Measurements from ENCODE around the gene LMBRD1. TPM values are rescaled to one million over a fixed set of nuclear protein-coding genes. Genes with fewer than 3 reads are reported as not detected.

LMBRD1 gene
- total RNA-seq, 1 experiment from 2014 or later, result 17.0 TPM

DNA sequence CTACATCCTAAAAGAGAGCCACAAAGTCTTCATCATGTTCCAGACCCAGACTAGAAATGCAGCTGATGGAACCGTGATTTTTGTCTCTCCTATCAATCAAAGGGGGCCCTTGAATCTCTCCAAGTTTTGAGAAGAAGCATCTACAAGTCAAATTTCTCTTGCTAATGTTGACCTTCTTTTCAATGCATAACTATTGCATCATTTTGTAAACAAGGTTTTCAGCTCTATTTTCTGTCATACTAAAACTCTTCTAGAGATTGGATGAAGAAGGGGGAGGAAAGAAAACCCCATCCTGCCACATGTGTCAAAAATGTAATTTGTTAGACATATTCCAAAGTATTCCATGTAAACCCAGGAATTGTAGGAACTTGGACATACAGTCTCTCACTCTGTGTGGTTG, 169.2 kb downstream of the LMBRD1 start:
- no peak for DNase-seq

More for the DNA sequence above, 169.2 kb downstream of the LMBRD1 start:
- H4K91ac ChIP-seq (ENCODE audit: insufficient read length, low read depth, low read length), result no peak overlapping the region
- no peak overlapping the region for H3K27ac ChIP-seq (ENCODE audit: insufficient read length, low read depth, low read length)
- H4K5ac ChIP-seq (ENCODE audit: insufficient read length, low read depth, low read length), result no peak overlapping the region
- no peak overlapping the region for H3T11ph ChIP-seq (ENCODE audit: low read length)
- H2AFZ ChIP-seq (ENCODE audit: low read length), result no peak overlapping the region
- H3K14ac ChIP-seq (ENCODE audit: insufficient read depth, low read length), result no peak overlapping the region
- no peaks in the 10 kb centered on the region for H3K79me1 ChIP-seq (ENCODE audit: insufficient read depth, low read depth, low read length, poor library complexity, severe bottlenecking)
- Mint-ChIP-seq H3K9me3 (no peaks in the 10 kb centered on the region; a peak in 1 of 5 replicates), H3K27ac (no peak overlapping the region), H3K36me3 (ENCODE audit: insufficient read depth in 1 of 3, low read depth in 3 of 3) (peaks cover 0 to 4% (median 0%) of the 10 kb centered on the region in 3 experiments; a peak in 1 of 7 replicates), H3K27me3 (ENCODE audit: low read depth) (no peaks in the 10 kb centered on the region), H3K4me1 (peaks cover 17 to 21% of the 10 kb centered on the region in 2 experiments), H3K4me3 (no peak overlapping the region)
- H3K4ac ChIP-seq (ENCODE audit: low read depth, low read length), result no peak overlapping the region
- H3K56ac ChIP-seq (ENCODE audit: insufficient read length, low read depth, low read length), result no peak overlapping the region
- H2BK12ac ChIP-seq (ENCODE audit: insufficient read length, low read depth, low read length), result no peak overlapping the region
- H3K9me3 ChIP-seq (ENCODE audit: control insufficient read depth, low read depth, low read length), result no peaks in the 10 kb centered on the region
- no peak overlapping the region for H3K4me2 ChIP-seq (ENCODE audit: insufficient read depth, insufficient read length, low read length)
- TF ChIP-seq, protein P1, sequence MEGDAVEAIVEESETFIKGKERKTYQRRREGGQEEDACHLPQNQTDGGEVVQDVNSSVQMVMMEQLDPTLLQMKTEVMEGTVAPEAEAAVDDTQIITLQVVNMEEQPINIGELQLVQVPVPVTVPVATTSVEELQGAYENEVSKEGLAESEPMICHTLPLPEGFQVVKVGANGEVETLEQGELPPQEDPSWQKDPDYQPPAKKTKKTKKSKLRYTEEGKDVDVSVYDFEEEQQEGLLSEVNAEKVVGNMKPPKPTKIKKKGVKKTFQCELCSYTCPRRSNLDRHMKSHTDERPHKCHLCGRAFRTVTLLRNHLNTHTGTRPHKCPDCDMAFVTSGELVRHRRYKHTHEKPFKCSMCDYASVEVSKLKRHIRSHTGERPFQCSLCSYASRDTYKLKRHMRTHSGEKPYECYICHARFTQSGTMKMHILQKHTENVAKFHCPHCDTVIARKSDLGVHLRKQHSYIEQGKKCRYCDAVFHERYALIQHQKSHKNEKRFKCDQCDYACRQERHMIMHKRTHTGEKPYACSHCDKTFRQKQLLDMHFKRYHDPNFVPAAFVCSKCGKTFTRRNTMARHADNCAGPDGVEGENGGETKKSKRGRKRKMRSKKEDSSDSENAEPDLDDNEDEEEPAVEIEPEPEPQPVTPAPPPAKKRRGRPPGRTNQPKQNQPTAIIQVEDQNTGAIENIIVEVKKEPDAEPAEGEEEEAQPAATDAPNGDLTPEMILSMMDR (conservative IDR thresholded peaks at IDR 0.05), result no peak
- no peak overlapping the region for H3K9ac ChIP-seq (ENCODE audit: extremely low read depth, insufficient read length, low read length)
- H4K8ac ChIP-seq (replicated peaks; ENCODE audit: insufficient read length, low read depth, low read length), result no peak overlapping the region
- no peaks in the 10 kb centered on the region for H4K20me1 ChIP-seq (ENCODE audit: control insufficient read depth, insufficient read depth, insufficient read length)
- H3K79me2 ChIP-seq (ENCODE audit: insufficient read depth, low read length), result no peaks in the 10 kb centered on the region
- H2AK5ac ChIP-seq (ENCODE audit: insufficient read length, low read length), result no peak overlapping the region
- H2BK120ac ChIP-seq (ENCODE audit: low read depth, low read length, poor library complexity, severe bottlenecking), result no peak overlapping the region
- no peaks in the 10 kb centered on the region for H3K27me3 ChIP-seq (ENCODE audit: insufficient read depth, low read length)
- H2BK20ac ChIP-seq (ENCODE audit: low read depth, low read length, poor library complexity, severe bottlenecking), result no peak overlapping the region
- no peaks in the 10 kb centered on the region for H3K23me2 ChIP-seq (ENCODE audit: insufficient read length, low read depth, low read length, poor library complexity, severe bottlenecking)
- no CpG with 5 or more reads among the region's 1 CpG for WGBS (ENCODE audit: extremely low coverage, insufficient read length, low lambda C conversion rate)
- no peak overlapping the region for H3K18ac ChIP-seq (ENCODE audit: insufficient read length, low read depth, low read length)
- H2BK5ac ChIP-seq (ENCODE audit: insufficient read length, low read length), result no peak overlapping the region
- H3K23ac ChIP-seq (ENCODE audit: insufficient read length, low read depth, low read length), result no peak overlapping the region
- H2BK15ac ChIP-seq (ENCODE audit: low read depth, low read length), result no peak overlapping the region
- H3K4me1 ChIP-seq (ENCODE audit: insufficient read depth, low read length), result no peaks in the 10 kb centered on the region

Measured in H9 (cell line).